PC-3 (cell line): Measurements from ENCODE around the gene MINDY1. TPM values are rescaled to one million over a fixed set of nuclear protein-coding genes. Genes with fewer than 3 reads are reported as not detected.
A peak's percentile ranks its signal among the peaks of the same experiment; 100 is the strongest.

Source experiments
- ATAC-seq: fragments of 200-7000 bp; cut with Tn5 transposase; 2 replicates; pipeline ENCODE4 v1.9.1; 2020; ENCODE audit warnings: mild to moderate bottlenecking, moderate library complexity
- BruUV-seq: library from RNA; stranded (reverse); fragments of 400-500 nt; replicated peaks from 2 replicates; lab custom pipeline; 2021; lab: Mats Ljungman, UMichigan
- CTCF ChIA-PET: fragments of 300-600 bp; sonication (Branson Sonifier 250); formaldehyde crosslinking; loops from one replicate; lab custom pipeline; 2022; ENCODE audit warnings: antibody characterized with exemption; lab: Charles Lee
- POLR2A ChIA-PET: fragments of 300-600 bp; sonication (Branson Sonifier 250); formaldehyde crosslinking; loops from one replicate; lab custom pipeline; 2022; ENCODE audit warnings: antibody characterized with exemption; ENCODE audit not compliant: unreplicated experiment; lab: Charles Lee
- DNase-seq: peaks from one replicate; pipeline ENCODE4 v3.0.0-alpha.2; 2015
- H2AFZ ChIP-seq: fragments of 300-600 bp; sonication (generic); 2 replicates; pipeline ENCODE4 v1.6.0; 2016; ENCODE audit warnings: antibody characterized with exemption, low read length
- H3F3A ChIP-seq: fragments of 300-600 bp; sonication (generic); one replicate; pipeline ENCODE4 v1.6.0; 2017; ENCODE audit warnings: antibody characterized with exemption, low read length, control low read depth, mild to moderate bottlenecking; ENCODE audit not compliant: unreplicated experiment
- H3K27ac ChIP-seq: fragments of 300-600 bp; sonication (generic); 2 replicates; pipeline ENCODE4 v1.5.1; 2016; ENCODE audit warnings: mild to moderate bottlenecking, low read length
- H3K27me3 ChIP-seq: fragments of 300-600 bp; sonication (generic); 2 replicates; pipeline ENCODE4 v1.6.1; 2016; ENCODE audit warnings: low read length, mixed read lengths
- H3K36me3 ChIP-seq: fragments of 300-600 bp; sonication (generic); 2 replicates; pipeline ENCODE4 v1.6.1; 2016; ENCODE audit warnings: low read depth, mixed run types, low read length, mixed read lengths
- H3K4me1 ChIP-seq: fragments of 300-600 bp; sonication (generic); 2 replicates; pipeline ENCODE4 v1.5.1; 2016; ENCODE audit warnings: low read length; ENCODE audit not compliant: insufficient read depth
- H3K4me2 ChIP-seq: fragments of 300-600 bp; sonication (generic); 2 replicates; pipeline ENCODE4 v1.6.0; 2016; ENCODE audit warnings: low read length
- H3K4me3 ChIP-seq: fragments of 300-600 bp; sonication (generic); 2 replicates; pipeline ENCODE4 v1.5.1; 2016; ENCODE audit warnings: mild to moderate bottlenecking, low read length, mixed read lengths
- H3K79me2 ChIP-seq: fragments of 300-600 bp; sonication (generic); 2 replicates; pipeline ENCODE4 v1.6.1; 2017; ENCODE audit warnings: low read length, mixed read lengths
- H3K9ac ChIP-seq: fragments of 300-600 bp; sonication (generic); 2 replicates; pipeline ENCODE4 v1.6.0; 2016; ENCODE audit warnings: mild to moderate bottlenecking, low read length
- H3K9me2 ChIP-seq: fragments of 300-600 bp; sonication (generic); replicated peaks from 2 replicates; pipeline ENCODE4 v1.6.1; 2016; ENCODE audit warnings: mixed run types, low read length, mixed read lengths
- H3K9me3 ChIP-seq: fragments of 300-600 bp; sonication (generic); 2 replicates; pipeline ENCODE4 v1.6.1; 2016; ENCODE audit warnings: low read length, mixed read lengths
- H4K20me1 ChIP-seq: fragments of 300-600 bp; sonication (generic); 2 replicates; pipeline ENCODE4 v1.6.1; 2016; ENCODE audit warnings: low read length, mixed read lengths
- EZH2 ChIP-seq: fragments of 300-600 bp; sonication (generic); IDR thresholded peaks from one replicate; pipeline ENCODE4 v1.6.1; 2017; ENCODE audit warnings: antibody characterized with exemption, mild to moderate bottlenecking, low read length; ENCODE audit not compliant: unreplicated experiment
- EZH2phosphoT487 ChIP-seq: fragments of 300-600 bp; sonication (generic); IDR thresholded peaks from 2 replicates; pipeline ENCODE4 v1.6.1; 2018; ENCODE audit warnings: mild to moderate bottlenecking, antibody characterized with exemption, low read length, borderline replicate concordance
- intact Hi-C: fragments of 100-400 bp; cut with micrococcal nuclease; formaldehyde crosslinking; loops from 2 replicates; pipeline ENCODE4 v1.9.0; 2023
- total RNA-seq: library from RNA; depleted of rRNA; stranded (reverse); fragments of >200 nt; gene quantifications from 2 replicates; pipeline ENCODE4 v1.2.3, GENCODE V29; 2014
- TF ChIP-seq, protein P1 (sequence below): fragments of 300-600 bp; sonication (generic); conservative IDR thresholded peaks from 2 replicates; pipeline ENCODE4 v1.5.1; 2017; ENCODE audit warnings: antibody characterized with exemption, low read depth, mild to moderate bottlenecking, low read length

The MINDY1 gene
- total RNA-seq, 1 experiment from 2014 or later = 6.3 TPM

DNA sequence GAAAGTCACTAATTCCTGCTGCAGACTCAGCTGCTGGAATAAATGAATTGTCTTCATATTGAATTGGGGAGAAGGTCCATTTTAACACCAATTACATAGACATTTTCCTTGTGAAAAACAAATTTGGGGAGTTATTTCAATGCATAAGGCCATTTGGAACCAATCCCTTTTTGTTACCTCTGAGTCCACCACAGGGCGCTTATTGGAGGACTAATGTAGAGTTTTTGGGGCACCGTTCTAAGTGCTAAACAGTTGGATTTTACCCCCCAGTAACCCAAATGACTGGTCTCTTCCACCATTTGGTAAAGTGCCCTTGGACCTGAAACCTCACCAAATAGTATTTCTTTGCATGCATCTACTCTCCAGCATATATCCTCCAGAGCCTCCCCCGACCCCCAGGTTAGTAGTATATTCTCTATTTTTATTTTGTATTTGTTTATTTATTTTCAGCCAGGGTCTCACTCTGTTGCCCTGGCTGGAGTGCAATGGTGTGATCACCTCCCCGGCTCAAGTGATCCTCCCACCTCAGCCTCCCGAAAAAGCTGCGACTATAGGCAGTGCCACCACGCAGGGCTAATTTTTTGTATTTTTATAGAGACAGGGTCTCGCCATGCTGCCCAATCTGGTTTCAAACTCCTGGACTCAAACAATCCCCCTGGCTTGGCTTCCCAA, 3.1 kb upstream of the MINDY1 start:
- TF ChIP-seq, protein P1, sequence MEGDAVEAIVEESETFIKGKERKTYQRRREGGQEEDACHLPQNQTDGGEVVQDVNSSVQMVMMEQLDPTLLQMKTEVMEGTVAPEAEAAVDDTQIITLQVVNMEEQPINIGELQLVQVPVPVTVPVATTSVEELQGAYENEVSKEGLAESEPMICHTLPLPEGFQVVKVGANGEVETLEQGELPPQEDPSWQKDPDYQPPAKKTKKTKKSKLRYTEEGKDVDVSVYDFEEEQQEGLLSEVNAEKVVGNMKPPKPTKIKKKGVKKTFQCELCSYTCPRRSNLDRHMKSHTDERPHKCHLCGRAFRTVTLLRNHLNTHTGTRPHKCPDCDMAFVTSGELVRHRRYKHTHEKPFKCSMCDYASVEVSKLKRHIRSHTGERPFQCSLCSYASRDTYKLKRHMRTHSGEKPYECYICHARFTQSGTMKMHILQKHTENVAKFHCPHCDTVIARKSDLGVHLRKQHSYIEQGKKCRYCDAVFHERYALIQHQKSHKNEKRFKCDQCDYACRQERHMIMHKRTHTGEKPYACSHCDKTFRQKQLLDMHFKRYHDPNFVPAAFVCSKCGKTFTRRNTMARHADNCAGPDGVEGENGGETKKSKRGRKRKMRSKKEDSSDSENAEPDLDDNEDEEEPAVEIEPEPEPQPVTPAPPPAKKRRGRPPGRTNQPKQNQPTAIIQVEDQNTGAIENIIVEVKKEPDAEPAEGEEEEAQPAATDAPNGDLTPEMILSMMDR = no peak
- TF ChIP-seq EZH2 (no peak), EZH2phosphoT487 (no peak)
- H4K20me1 ChIP-seq = no peaks in the 10 kb centered on the region
- H3K27me3 ChIP-seq = no peaks in the 10 kb centered on the region
- peaks cover 6% of the 10 kb centered on the region for H3F3A ChIP-seq
- no peak overlapping the region for H3K27ac ChIP-seq
- H3K9me3 ChIP-seq = no peaks in the 10 kb centered on the region
- peak overlapping the region; percentile 86 for H3K4me3 ChIP-seq
- DNase-seq = no peak
- peaks cover 37% of the 10 kb centered on the region for H3K4me1 ChIP-seq
- peak overlapping the region; percentile 92 for H3K4me2 ChIP-seq
- peaks cover 32% of the 10 kb centered on the region for H3K79me2 ChIP-seq
- peak overlapping the region; percentile 99 for H2AFZ ChIP-seq
- H3K36me3 ChIP-seq = no peaks in the 10 kb centered on the region
- CTCF ChIA-PET = no interaction called here
- intact Hi-C loops = loop anchor here (5.0 to 10.0 kb wide), 3 partner anchors 37 to 385 kb away; partner anchors contain the start of genes C1orf56, ENSA and GOLPH3L
- no peak for ATAC-seq
- H3K9ac ChIP-seq = peak overlapping the region; percentile 87; the same call in 1 of the 2 replicates
- BruUV-seq = no TSS peak
- POLR2A ChIA-PET = no interaction called here
- no peaks in the 10 kb centered on the region for H3K9me2 ChIP-seq

DNA sequence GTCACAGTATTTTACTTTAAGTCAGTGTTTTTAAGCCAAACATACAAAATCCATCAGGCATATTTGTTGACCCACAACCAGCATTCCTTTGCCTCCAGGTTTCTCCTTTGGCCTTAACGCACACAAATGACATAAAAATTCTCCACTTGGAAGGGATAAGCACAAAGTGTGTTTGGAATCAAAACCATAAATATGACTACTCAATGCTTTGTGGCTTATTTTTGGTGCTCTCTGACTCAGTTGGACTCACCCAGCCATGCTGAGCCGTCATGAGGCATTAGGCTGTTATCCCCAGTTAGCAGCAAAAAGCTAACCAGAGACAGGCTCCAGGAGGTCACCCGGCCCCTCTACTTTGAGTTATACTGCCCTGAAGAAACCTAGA, 2.5 kb upstream of the MINDY1 start:
- Histone ChIP-seq H3K27me3 (no peaks in the 10 kb centered on the region), H3K79me2 (peaks cover 32% of the 10 kb centered on the region), H3K4me3 (peak overlapping the region; percentile 86), H3K9me3 (no peaks in the 10 kb centered on the region), H3K9me2 (no peaks in the 10 kb centered on the region), H3F3A (peaks cover 6% of the 10 kb centered on the region), H3K27ac (no peak overlapping the region), H3K36me3 (no peaks in the 10 kb centered on the region), H4K20me1 (no peaks in the 10 kb centered on the region), H2AFZ (peak overlapping the region; percentile 99), H3K4me2 (peak overlapping the region; percentile 92), H3K4me1 (peaks cover 37% of the 10 kb centered on the region), H3K9ac (peak overlapping the region; percentile 87)
- intact Hi-C loops = loop anchor here (5.0 to 10.0 kb wide), 3 partner anchors 38 to 384 kb away; partner anchors contain the start of genes C1orf56, ENSA and GOLPH3L
- ATAC-seq (no peak), DNase-seq (no peak)
- POLR2A ChIA-PET = no interaction called here
- BruUV-seq = no TSS peak
- TF ChIP-seq, protein P1 = no peak
- TF ChIP-seq EZH2phosphoT487 (no peak), EZH2 (no peak)
- CTCF ChIA-PET = no interaction called here
